Adrenal gland (tissue), 5 donors: ENCODE data around the gene LUC7L.

Source experiments
- POLR2A ChIP-seq, 2 donors: fragments of 450-650 bp; IDR thresholded peaks; one replicate each; pipeline ENCODE4 v1.6.1; 2017; ENCODE audit warnings: antibody characterized with exemption in 2 of 2, mild to moderate bottlenecking in 2 of 2, moderate library complexity in 1 of 2
- TF ChIP-seq, protein P1 (sequence below), 6 experiments: fragments of 450-650 bp in 4 of 6; fragments of 200-600 bp in 2 of 6; sonication (generic) in 1 of 6; IDR thresholded peaks; 1 replicate in 5 of 6; 2 replicates in 1 of 6; pipeline versions ENCODE4 v1.5.1 to v1.8.0; 2016 to 2021; ENCODE audit warnings: antibody characterized with exemption in 6 of 6, mild to moderate bottlenecking in 2 of 6, moderate library complexity in 1 of 6
- donor health status: DM: no; HTN: no; CAD: no.

DNA sequence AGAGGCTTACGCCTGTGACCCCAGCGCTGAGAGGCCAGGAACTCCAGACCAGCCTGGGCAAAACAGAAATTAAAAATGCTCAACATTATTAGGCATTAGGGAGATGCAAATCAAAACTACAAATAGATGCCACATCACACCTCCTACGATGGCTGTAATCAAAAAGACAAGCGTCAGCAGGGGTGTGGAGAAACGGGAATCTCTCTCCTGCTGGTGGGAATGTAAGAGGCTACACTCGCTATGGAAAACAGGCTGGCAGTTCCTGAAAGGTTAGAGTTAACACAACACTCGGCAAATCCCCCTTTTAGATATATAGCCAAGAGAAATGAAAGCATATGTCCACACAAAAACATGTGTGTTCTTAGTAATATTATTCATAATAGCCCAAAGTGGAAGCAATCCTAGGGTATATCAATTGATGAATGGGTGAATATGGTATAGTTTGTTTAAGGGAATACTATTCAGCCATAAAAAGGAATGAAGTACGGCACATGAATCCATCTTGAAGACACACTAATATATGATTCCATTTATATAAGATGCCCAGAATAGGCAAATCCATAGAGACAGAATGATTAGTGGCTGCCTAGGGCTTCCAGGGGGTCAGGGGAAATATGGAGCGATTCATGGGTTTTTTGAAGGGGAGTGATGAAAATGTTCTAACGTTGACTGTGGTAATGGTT, 88.9 kb downstream of the LUC7L start:
- TF ChIP-seq, protein P1, sequence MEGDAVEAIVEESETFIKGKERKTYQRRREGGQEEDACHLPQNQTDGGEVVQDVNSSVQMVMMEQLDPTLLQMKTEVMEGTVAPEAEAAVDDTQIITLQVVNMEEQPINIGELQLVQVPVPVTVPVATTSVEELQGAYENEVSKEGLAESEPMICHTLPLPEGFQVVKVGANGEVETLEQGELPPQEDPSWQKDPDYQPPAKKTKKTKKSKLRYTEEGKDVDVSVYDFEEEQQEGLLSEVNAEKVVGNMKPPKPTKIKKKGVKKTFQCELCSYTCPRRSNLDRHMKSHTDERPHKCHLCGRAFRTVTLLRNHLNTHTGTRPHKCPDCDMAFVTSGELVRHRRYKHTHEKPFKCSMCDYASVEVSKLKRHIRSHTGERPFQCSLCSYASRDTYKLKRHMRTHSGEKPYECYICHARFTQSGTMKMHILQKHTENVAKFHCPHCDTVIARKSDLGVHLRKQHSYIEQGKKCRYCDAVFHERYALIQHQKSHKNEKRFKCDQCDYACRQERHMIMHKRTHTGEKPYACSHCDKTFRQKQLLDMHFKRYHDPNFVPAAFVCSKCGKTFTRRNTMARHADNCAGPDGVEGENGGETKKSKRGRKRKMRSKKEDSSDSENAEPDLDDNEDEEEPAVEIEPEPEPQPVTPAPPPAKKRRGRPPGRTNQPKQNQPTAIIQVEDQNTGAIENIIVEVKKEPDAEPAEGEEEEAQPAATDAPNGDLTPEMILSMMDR (IDR thresholded peaks at IDR 0.05), result no peak
- TF ChIP-seq POLR2A (IDR thresholded peaks at IDR 0.05), result no peak
